Endothelial cell (in vitro differentiated cells): Measurements from ENCODE around the gene UBE2F. TPM values are rescaled to one million over a fixed set of nuclear protein-coding genes. Genes with fewer than 3 reads are reported as not detected.

ENCODE experiments used
- DNase-seq: peaks from one replicate; pipeline ENCODE4 v3.0.0; 2021; ENCODE audit warnings: low spot score
- H3K27ac Mint-ChIP-seq: one replicate; pipeline ENCODE4 v1.8.0; 2021; ENCODE audit warnings: mixed read lengths, inconsistent platforms; ENCODE audit not compliant: unreplicated experiment
- H3K27me3 Mint-ChIP-seq: one replicate; pipeline ENCODE4 v1.8.0; 2021; ENCODE audit warnings: mild to moderate bottlenecking, moderate library complexity, mixed read lengths, inconsistent platforms; ENCODE audit not compliant: unreplicated experiment
- H3K36me3 Mint-ChIP-seq: one replicate; pipeline ENCODE4 v1.8.0; 2021; ENCODE audit warnings: mild to moderate bottlenecking, low read depth, mixed read lengths, inconsistent platforms; ENCODE audit not compliant: unreplicated experiment
- H3K4me1 Mint-ChIP-seq: one replicate; pipeline ENCODE4 v1.8.0; 2021; ENCODE audit warnings: mild to moderate bottlenecking, mixed read lengths, inconsistent platforms; ENCODE audit not compliant: unreplicated experiment
- H3K4me3 Mint-ChIP-seq: one replicate; pipeline ENCODE4 v1.8.0; 2021; ENCODE audit warnings: mild to moderate bottlenecking, mixed read lengths, inconsistent platforms; ENCODE audit not compliant: unreplicated experiment
- H3K9me3 Mint-ChIP-seq: one replicate; pipeline ENCODE4 v1.8.0; 2021; ENCODE audit warnings: mixed read lengths, inconsistent platforms; ENCODE audit not compliant: unreplicated experiment
- total RNA-seq: library from RNA; stranded (reverse); fragmentation: NEBNext Ultra II Directional; extraction: Animal tissue kit (Norgen Biotek cat#: 25700); gene quantifications from one replicate; pipeline ENCODE4 v1.2.1, GENCODE V29; 2021; ENCODE audit not compliant: unreplicated experiment
- TF ChIP-seq, protein P1 (sequence below): fragments of 200-600 bp; sonication (generic); IDR thresholded peaks from one replicate; pipeline ENCODE4 v1.5.0; 2021; ENCODE audit warnings: antibody characterized with exemption; ENCODE audit not compliant: unreplicated experiment

UBE2F gene
- total RNA-seq, 1 donor from 2014 or later: 107 TPM

DNA sequence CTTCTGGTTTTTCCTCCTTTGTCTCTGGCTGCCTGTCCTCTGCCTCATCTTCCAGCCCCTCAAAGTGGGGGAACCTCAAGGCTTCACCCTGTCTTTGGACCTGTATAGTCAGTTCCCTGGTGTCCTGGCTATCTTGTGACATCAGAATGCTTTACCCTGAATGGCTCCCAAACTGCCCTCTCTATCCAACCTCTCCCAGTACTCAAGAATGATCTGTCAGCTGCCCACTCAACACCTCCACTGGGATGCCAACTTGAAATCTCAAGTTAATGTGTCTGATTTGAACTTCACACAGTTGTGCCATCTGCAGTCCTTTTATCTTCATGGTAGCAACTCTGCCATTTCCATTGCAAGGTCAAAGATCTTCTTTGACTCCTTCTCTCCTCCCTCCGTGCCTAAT is 43.8 kb downstream of the UBE2F start:
- Mint-ChIP-seq H3K36me3 (peaks cover 13% of the 10 kb centered on the region), H3K27me3 (peaks cover 3% of the 10 kb centered on the region), H3K4me3 (no peak overlapping the region), H3K9me3 (no peaks in the 10 kb centered on the region), H3K4me1 (peaks cover 32% of the 10 kb centered on the region), H3K27ac (no peak overlapping the region)
- no peak for DNase-seq
- TF ChIP-seq, protein P1, sequence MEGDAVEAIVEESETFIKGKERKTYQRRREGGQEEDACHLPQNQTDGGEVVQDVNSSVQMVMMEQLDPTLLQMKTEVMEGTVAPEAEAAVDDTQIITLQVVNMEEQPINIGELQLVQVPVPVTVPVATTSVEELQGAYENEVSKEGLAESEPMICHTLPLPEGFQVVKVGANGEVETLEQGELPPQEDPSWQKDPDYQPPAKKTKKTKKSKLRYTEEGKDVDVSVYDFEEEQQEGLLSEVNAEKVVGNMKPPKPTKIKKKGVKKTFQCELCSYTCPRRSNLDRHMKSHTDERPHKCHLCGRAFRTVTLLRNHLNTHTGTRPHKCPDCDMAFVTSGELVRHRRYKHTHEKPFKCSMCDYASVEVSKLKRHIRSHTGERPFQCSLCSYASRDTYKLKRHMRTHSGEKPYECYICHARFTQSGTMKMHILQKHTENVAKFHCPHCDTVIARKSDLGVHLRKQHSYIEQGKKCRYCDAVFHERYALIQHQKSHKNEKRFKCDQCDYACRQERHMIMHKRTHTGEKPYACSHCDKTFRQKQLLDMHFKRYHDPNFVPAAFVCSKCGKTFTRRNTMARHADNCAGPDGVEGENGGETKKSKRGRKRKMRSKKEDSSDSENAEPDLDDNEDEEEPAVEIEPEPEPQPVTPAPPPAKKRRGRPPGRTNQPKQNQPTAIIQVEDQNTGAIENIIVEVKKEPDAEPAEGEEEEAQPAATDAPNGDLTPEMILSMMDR: no peak

DNA sequence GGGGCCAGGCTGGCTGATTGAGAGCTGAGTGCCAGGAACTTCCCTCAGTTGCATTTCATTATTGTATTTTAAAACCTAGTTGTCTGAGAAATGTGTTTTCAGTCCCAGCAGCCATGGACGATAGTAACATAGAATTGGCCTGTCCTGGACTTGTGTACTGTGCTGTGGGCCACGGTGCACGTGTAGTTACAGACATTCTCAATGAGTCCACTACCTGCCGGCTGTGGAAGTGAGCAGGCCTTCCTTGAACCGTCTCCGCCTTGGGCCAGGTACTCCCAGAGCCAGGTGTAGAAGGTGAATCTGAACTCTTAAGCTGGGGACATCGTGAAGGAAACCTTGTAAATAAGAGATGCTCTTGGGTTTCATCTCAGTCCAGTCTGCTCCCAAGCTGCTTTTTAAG is 47.0 kb downstream of the UBE2F start:
- peaks cover 18% of the 10 kb centered on the region for H3K36me3 Mint-ChIP-seq
- H3K27ac Mint-ChIP-seq: no peak overlapping the region
- peaks cover 19% of the 10 kb centered on the region for H3K4me1 Mint-ChIP-seq
- H3K4me3 Mint-ChIP-seq: no peak overlapping the region
- no peak for DNase-seq
- no peaks in the 10 kb centered on the region for H3K9me3 Mint-ChIP-seq
- TF ChIP-seq, protein P1: no peak
- peaks cover 9% of the 10 kb centered on the region for H3K27me3 Mint-ChIP-seq

DNA sequence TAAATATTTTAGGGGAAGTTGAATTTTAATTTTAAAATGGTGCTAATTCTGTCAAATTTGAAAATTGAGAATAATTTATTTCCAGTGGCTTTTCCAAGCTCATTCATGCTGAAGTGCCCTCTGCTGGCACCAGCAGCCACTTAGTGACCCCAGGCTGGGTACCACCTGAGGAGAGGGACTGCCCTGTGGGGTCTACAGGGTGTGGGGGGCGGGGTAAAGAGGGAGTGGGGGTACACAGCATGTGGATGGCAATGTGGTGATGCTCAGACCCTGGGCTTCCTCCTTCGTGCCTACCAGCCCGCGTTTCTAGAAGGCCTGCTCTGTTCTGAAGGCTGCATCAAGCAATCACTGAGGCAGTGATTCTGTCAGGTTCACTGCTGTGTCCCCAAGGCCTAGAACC is 48.9 kb downstream of the UBE2F start:
- TF ChIP-seq, protein P1: no peak
- Mint-ChIP-seq H3K36me3 (peaks cover 28% of the 10 kb centered on the region), H3K9me3 (no peaks in the 10 kb centered on the region), H3K27me3 (peaks cover 9% of the 10 kb centered on the region), H3K4me1 (peaks cover 24% of the 10 kb centered on the region), H3K4me3 (no peak overlapping the region), H3K27ac (no peak overlapping the region)
- no peak for DNase-seq

DNA sequence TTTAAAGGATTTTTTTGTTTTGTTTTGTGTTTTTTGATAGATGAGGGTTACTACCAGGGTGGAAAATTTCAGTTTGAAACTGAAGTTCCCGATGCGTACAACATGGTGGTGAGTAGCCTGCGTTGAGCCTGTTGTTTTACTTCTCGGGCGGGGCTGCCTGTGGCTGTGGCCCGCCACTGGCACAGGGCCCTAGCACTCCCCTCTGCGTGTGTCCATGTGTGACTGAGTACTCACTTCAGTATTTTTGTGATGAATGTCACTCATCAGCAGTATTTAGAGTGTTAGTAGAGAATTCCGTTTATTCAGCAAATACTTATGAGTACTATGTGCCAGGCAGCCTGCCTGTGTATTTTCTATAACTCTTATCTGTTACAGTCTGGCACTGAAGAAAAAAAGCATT is 49.7 kb downstream of the UBE2F start:
- TF ChIP-seq, protein P1: no peak
- peaks cover 9% of the 10 kb centered on the region for H3K27me3 Mint-ChIP-seq
- DNase-seq: no peak
- H3K36me3 Mint-ChIP-seq: peaks cover 22% of the 10 kb centered on the region
- no peaks in the 10 kb centered on the region for H3K9me3 Mint-ChIP-seq
- no peak overlapping the region for H3K27ac Mint-ChIP-seq
- peaks cover 26% of the 10 kb centered on the region for H3K4me1 Mint-ChIP-seq
- H3K4me3 Mint-ChIP-seq: no peak overlapping the region

DNA sequence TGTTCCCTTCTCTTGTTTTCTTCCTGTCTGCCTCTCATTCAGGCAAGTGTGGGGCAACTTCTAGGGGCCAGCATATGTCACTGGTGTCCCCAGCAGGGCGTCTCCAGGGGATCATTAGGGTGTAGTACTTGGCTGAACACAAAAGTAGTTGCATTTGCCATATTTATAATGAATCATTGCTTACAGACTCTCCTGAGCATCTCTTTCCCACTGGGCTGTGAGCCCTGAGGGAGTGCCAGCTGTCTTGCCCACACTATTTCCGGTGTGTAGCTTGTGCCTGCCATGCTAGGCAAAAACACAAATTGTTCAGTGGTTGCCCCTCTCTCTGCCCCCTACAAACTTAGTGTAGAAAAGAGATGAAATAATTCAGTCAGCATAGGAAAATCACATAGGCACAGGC is 53.1 kb downstream of the UBE2F start:
- H3K27ac Mint-ChIP-seq: no peak overlapping the region
- peaks cover 22% of the 10 kb centered on the region for H3K36me3 Mint-ChIP-seq
- TF ChIP-seq, protein P1: no peak
- peaks cover 7% of the 10 kb centered on the region for H3K27me3 Mint-ChIP-seq
- peak overlapping the region; percentile 33 for H3K4me3 Mint-ChIP-seq
- H3K9me3 Mint-ChIP-seq: no peaks in the 10 kb centered on the region
- DNase-seq: no peak
- H3K4me1 Mint-ChIP-seq: peaks cover 31% of the 10 kb centered on the region
